Stomach (tissue), 4 donors: ENCODE data around the gene NAAA.

Source experiments
- POLR2A ChIP-seq, 4 donors: fragments of 450-650 bp; IDR thresholded peaks; one replicate each; pipeline ENCODE4 v1.6.1; 2016; ENCODE audit warnings: antibody characterized with exemption in 4 of 4, control low read depth in 2 of 4, mild to moderate bottlenecking in 1 of 4, moderate library complexity in 1 of 4
- POLR2AphosphoS5 ChIP-seq, 3 donors: sonication (generic); formaldehyde crosslinking; IDR thresholded peaks; one replicate each; pipeline ENCODE4 v1.6.1; 2016; ENCODE audit warnings: antibody characterized with exemption in 3 of 3
- TF ChIP-seq, protein P1 (sequence below), 7 experiments: fragments of 450-650 bp in 4 of 7; fragments of 200-600 bp in 3 of 7; sonication (generic) in 3 of 7; IDR thresholded peaks; one replicate each; pipeline ENCODE4 v1.5.1; 2016 to 2019; ENCODE audit warnings: antibody characterized with exemption in 7 of 7, control low read depth in 2 of 7, mild to moderate bottlenecking in 1 of 7

- TF ChIP-seq, protein P1, sequence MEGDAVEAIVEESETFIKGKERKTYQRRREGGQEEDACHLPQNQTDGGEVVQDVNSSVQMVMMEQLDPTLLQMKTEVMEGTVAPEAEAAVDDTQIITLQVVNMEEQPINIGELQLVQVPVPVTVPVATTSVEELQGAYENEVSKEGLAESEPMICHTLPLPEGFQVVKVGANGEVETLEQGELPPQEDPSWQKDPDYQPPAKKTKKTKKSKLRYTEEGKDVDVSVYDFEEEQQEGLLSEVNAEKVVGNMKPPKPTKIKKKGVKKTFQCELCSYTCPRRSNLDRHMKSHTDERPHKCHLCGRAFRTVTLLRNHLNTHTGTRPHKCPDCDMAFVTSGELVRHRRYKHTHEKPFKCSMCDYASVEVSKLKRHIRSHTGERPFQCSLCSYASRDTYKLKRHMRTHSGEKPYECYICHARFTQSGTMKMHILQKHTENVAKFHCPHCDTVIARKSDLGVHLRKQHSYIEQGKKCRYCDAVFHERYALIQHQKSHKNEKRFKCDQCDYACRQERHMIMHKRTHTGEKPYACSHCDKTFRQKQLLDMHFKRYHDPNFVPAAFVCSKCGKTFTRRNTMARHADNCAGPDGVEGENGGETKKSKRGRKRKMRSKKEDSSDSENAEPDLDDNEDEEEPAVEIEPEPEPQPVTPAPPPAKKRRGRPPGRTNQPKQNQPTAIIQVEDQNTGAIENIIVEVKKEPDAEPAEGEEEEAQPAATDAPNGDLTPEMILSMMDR (IDR thresholded peaks at IDR 0.05) = no peak
- no peak for TF ChIP-seq POLR2A (IDR thresholded peaks at IDR 0.05)
- TF ChIP-seq POLR2AphosphoS5 (IDR thresholded peaks at IDR 0.05) = no peak
Measured at GRCh38 chr4:75908555-75908954, 32.3 kb downstream of the NAAA start.
